Rectal smooth muscle tissue (tissue), 1 donor: Measurements from ENCODE around the gene DCLK2.
"Not testable (repeated sequence)": the region's sequence is repeated elsewhere in the genome, so short reads cannot be mapped to it uniquely, and the experiment has no call there.

Experiments used
- H3K27ac ChIP-seq: one replicate; pipeline ENCODE4 v1.7.0; 2013; ENCODE audit warnings: low read depth, low read length, inconsistent platforms
- H3K27me3 ChIP-seq: one replicate; pipeline ENCODE4 v1.7.0; 2013; ENCODE audit warnings: low read length; ENCODE audit not compliant: control insufficient read depth, insufficient read depth
- H3K36me3 ChIP-seq: one replicate; pipeline ENCODE4 v1.7.0; 2013; ENCODE audit warnings: low read length; ENCODE audit not compliant: control insufficient read depth, insufficient read depth
- H3K4me1 ChIP-seq: one replicate; pipeline ENCODE4 v1.7.0; 2013; ENCODE audit warnings: low read length; ENCODE audit not compliant: control insufficient read depth, insufficient read depth
- H3K4me3 ChIP-seq: one replicate; pipeline ENCODE4 v1.7.0; 2013; ENCODE audit warnings: low read length
- H3K9ac ChIP-seq: one replicate; pipeline ENCODE4 v1.7.0; 2013; ENCODE audit warnings: low read length

The DCLK2 gene

DNA sequence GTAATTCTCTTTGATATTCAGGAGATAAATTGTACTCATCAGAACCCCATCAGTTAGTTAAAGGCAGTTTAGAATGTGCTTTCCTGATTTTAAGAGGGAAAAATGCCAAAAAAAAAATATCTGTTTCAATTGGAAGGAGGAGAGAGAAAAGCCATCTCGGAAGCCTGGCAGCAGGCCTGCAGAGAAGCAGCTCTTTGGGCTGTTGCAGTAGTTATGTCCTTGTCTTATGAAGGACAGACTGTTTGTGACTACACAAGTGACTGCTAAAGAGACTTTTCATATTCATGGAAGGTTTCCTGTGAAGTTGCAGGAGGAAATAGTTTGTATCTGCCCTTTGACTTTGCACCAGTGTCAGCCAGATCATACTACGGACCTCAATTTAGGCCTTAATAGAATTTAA is 88.8 kb downstream of the DCLK2 start:
- H3K4me1 ChIP-seq: no peaks in the 10 kb centered on the region
- no peaks in the 10 kb centered on the region for H3K36me3 ChIP-seq
- H3K27me3 ChIP-seq: no peaks in the 10 kb centered on the region
- no peak overlapping the region for H3K4me3 ChIP-seq
- H3K27ac ChIP-seq: no peak overlapping the region
- H3K9ac ChIP-seq: no peak overlapping the region

DNA sequence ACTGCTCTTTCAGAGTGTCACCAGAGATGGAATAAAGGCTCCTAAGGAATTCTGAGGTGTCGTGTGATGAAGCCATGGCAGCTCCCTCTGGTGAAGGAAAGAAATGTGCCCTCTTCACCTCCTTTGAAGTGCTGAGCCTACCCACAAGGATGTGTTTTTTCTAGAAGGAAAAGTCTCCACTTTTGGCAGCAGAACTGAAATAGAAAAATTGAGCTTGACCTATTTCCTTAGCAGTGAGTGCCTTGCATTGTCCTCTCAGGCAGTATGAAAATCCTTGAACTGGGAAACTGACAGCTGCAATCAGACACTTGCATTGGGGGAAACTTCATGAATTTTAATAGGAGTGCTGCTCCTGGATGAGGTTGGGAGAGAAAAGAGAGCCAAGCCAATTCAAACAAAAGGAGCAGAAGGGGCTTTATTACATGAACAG is 95.2 kb downstream of the DCLK2 start:
- Histone ChIP-seq H3K27ac (no peak overlapping the region), H3K9ac (no peak overlapping the region), H3K4me3 (no peak overlapping the region), H3K27me3 (no peaks in the 10 kb centered on the region), H3K4me1 (peaks cover 14% of the 10 kb centered on the region), H3K36me3 (no peaks in the 10 kb centered on the region)

DNA sequence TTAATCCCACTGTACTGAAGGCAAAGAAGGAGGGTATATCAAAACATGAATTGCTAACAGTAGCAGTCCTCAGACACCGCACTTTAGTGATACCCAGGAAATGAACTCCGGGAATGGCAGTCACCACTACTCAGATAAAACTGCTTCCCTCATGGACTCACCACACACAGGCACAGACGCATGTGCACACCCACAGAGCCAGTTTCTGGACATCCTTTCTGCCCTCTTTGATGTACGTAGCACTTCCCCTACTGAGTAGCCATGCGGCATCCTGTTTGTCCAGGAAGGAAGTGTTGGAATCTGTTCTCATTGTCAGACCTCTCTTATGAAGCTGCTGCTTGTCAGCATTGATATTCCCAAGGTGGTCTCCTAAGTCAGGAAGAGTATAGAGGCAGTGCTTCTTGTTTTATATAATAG is 95.7 kb downstream of the DCLK2 start:
- Histone ChIP-seq H3K27ac (no peak overlapping the region), H3K4me3 (no peak overlapping the region), H3K4me1 (peaks cover 14% of the 10 kb centered on the region)

DNA sequence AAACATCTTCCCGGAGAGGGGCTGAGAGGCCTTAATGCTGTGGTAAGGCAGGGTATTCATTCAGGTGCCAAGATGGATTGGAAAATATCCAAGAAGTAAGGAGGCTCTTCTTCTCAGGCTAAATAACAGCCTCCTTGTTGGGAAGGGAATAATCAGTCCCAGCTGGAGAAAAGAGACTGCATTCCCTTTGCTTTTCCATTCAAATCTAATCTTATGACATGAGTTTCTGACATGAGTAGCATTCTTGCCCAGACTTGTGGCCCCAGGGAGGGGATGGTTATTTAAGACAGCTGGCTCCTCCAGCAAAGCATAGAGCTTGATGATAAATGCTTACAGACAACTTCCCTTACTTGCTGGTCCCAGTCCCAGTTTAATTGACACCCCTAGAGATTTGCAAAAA is 98.3 kb downstream of the DCLK2 start:
- H3K4me1 ChIP-seq: peaks cover 15% of the 10 kb centered on the region

More for the DNA sequence above, 95.7 kb downstream of the DCLK2 start:
- Histone ChIP-seq H3K36me3 (no peaks in the 10 kb centered on the region), H3K9ac (no peak overlapping the region), H3K27me3 (no peaks in the 10 kb centered on the region)

DNA sequence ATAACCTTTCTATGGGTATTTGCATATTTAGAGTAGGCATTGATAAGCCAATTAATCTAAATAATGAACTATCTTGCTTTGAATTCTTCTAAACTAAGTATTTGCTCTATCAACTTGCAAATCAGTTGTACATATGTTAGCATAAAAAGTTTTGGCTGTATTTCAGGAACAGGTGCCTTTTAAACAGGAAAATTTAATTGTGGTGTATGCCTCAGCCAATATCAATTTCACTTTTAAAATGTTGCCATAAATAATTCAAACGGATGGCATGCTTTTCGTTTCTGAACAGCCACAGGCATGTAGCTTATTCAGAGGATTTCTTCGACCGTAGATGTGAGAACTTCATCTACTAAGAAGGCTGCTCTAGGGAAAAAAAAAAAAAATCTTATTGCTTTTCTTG is 99.9 kb downstream of the DCLK2 start:
- H3K36me3 ChIP-seq: no peaks in the 10 kb centered on the region
- H3K27me3 ChIP-seq: no peaks in the 10 kb centered on the region
- H3K4me1 ChIP-seq: peaks cover 11% of the 10 kb centered on the region
- H3K4me3 ChIP-seq: no peak overlapping the region
- H3K27ac ChIP-seq: no peak overlapping the region
- H3K9ac ChIP-seq: no peak overlapping the region

More for the DNA sequence above, 98.3 kb downstream of the DCLK2 start:
- Histone ChIP-seq H3K9ac (no peak overlapping the region), H3K36me3 (no peaks in the 10 kb centered on the region), H3K4me3 (no peak overlapping the region), H3K27ac (no peak overlapping the region), H3K27me3 (no peaks in the 10 kb centered on the region)

DNA sequence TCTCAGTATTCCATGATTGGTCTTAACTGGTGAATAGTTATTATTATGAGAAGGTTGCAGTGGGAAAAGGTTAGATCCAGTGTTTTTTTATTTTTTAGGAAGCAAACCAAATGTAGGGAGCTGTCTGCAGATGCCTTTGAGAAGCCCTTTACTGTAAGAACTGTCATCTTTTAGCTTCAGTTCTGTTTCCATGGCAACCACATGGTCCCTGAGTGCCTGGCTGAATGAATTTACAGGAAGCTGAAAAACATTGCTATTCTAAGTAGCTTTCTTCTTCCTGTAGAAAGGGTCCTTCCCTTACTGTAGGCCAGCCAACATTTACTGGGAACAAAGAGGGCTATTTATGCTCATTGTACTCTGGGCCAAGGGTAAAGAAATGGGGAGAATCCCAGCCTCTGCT is 103.3 kb downstream of the DCLK2 start:
- Histone ChIP-seq H3K27me3 (no peaks in the 10 kb centered on the region), H3K27ac (no peak overlapping the region), H3K9ac (no peak overlapping the region), H3K4me3 (no peak overlapping the region), H3K4me1 (peaks cover 6% of the 10 kb centered on the region), H3K36me3 (no peaks in the 10 kb centered on the region)

DNA sequence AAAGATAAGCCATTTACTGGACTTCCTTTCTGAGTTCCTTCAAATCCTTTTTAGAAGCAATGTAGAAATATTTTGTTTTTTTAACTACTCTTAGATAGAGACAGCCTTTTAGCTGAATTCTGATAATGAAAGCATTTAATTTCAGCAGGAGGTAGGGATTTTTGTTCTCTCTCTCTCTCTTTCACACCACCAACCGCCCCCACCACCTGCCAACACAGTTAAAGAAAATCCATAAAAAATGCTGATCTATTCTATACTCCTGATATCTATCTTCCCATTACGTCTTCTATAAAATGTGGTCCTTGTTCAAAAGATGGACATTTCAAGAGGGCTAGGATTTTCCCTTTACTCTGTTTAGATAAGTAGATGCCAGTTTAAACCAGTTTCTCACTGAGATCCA is 104.5 kb downstream of the DCLK2 start:
- Histone ChIP-seq H3K27ac (no peak overlapping the region), H3K4me1 (peaks cover 2% of the 10 kb centered on the region), H3K9ac (no peak overlapping the region), H3K4me3 (no peak overlapping the region), H3K36me3 (no peaks in the 10 kb centered on the region), H3K27me3 (no peaks in the 10 kb centered on the region)

DNA sequence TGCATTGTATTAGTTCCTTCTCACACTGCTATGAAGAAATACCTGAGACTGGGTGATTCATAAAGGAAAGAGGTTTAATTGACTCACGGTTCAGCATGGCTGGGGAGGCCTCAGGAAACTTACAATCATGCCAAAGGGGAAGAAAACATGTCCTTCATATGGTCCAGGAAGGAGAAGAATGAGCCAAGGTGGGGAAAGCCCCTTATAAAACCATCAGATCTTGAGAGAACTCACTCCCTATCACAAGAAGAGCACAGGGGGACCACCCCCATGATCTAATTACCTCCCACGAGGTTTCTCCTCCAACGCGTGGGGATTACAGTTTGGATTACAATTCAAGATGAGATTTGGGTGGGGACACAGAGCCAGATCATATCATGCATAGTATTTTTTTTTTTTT is 106.8 kb downstream of the DCLK2 start:
- H3K4me3 ChIP-seq, H3K27ac ChIP-seq, H3K9ac ChIP-seq, H3K27me3 ChIP-seq, H3K36me3 ChIP-seq, H3K4me1 ChIP-seq: not testable (repeated sequence)

DNA sequence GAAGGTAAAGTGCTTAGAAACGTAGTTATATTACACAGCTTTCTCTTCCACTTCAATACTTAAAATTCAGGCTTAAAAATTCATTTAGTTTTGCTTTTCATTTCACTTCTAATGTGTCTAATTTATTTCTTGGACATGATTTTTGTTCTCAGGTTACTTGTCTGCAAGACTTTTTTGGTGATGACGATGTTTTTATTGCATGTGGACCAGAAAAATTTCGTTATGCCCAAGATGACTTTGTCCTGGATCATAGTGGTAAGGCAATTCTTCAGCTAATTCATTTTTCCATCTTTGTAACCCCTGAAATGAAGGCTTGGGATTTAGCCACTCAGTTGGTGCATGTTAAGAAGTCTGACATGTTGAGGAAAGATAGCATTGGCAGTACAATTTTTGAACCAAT is 114.7 kb downstream of the DCLK2 start:
- no peak overlapping the region for H3K9ac ChIP-seq
- H3K27me3 ChIP-seq: no peaks in the 10 kb centered on the region
- H3K4me1 ChIP-seq: no peaks in the 10 kb centered on the region
- H3K36me3 ChIP-seq: no peaks in the 10 kb centered on the region
- no peak overlapping the region for H3K27ac ChIP-seq
- H3K4me3 ChIP-seq: no peak overlapping the region

DNA sequence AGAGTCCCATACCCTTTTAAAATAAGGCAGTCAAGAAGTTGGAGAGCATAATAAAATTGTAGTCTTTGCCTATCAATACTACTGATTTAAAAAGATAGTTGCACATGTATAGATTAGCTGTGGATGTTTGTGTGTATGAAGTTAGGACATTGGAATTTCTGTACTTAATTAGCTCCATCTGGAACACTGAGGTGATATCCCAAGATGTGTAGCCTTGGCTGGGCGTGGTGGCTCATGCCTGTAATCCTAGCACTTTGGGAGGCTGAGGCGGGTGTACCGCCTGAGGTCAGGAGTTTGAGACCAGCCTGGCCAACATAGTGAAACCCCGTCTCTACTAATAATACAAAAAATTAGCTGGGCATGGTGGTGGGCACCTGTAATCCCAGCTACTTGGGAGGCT is 119.0 kb downstream of the DCLK2 start:
- not testable (repeated sequence) for H3K4me1 ChIP-seq, H3K27ac ChIP-seq, H3K36me3 ChIP-seq, H3K27me3 ChIP-seq, H3K9ac ChIP-seq, H3K4me3 ChIP-seq

DNA sequence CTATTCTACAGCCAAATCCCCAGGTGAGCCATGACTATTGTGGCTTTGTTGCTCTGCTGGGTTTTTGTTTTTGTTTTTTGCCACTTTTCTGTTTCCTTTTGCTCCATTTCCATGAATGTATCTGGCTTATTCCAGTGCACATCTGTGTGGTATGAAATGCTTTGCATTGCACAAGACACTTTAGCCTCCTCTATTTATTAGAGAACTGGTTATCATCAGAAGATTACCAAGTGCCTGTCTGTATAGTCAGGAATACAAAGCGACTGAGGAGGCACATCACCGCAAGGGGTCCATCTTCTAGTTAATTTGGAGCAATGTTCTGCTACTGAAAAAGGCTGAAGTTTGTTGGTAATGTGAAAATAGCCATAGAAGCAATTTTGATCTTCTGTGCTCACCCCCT is 120.8 kb downstream of the DCLK2 start:
- no peak overlapping the region for H3K9ac ChIP-seq
- no peak overlapping the region for H3K27ac ChIP-seq
- no peaks in the 10 kb centered on the region for H3K27me3 ChIP-seq
- H3K4me1 ChIP-seq: no peaks in the 10 kb centered on the region
- H3K4me3 ChIP-seq: no peak overlapping the region
- no peaks in the 10 kb centered on the region for H3K36me3 ChIP-seq

DNA sequence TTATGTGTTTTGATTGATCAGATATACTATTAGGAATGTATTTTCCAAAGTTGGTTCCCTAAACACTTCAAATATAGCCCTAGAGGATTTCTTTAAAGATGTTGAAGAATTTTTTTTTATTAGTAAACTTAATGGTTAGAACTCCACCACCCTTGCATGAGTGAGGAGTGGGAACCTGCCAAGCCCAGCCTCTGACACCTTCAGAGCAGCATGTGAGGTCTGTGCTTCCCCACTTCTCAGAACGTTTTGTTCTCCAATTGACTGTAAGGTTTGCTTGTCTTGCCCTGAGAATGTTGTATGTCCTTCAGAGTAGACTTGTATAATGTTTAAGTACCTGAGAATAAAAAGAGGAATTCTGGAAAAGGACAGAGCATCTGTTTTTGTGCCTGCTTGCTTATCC is 126.8 kb downstream of the DCLK2 start:
- Histone ChIP-seq H3K4me3 (no peak overlapping the region), H3K36me3 (no peaks in the 10 kb centered on the region), H3K4me1 (no peaks in the 10 kb centered on the region), H3K27me3 (no peaks in the 10 kb centered on the region), H3K27ac (no peak overlapping the region), H3K9ac (no peak overlapping the region)

DNA sequence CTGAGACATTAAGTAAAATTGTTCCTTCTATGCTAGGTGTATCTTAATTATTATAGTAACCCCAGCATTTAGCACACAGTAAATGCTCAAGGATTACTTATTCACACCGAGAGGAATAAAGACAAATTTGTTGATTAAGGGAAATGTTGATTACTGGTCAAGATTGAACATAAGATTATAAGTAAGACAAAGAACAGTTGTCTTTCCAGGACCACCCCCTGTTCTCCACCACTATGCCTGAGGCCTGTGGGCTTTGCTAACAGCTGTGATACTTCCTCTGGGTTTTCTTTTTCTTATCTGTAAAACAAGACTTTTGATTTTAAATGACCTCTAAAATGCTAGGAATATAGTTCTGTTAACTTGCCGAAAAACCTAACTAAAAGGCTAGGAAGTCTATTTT is 128.0 kb downstream of the DCLK2 start:
- no peak overlapping the region for H3K27ac ChIP-seq
- no peaks in the 10 kb centered on the region for H3K27me3 ChIP-seq

More for the DNA sequence above, 128.0 kb downstream of the DCLK2 start:
- Histone ChIP-seq H3K36me3 (no peaks in the 10 kb centered on the region), H3K4me3 (no peak overlapping the region), H3K4me1 (no peaks in the 10 kb centered on the region), H3K9ac (no peak overlapping the region)
